GM12873 (cell line): ENCODE data around the gene SLC19A1.

ENCODE experiments used
- TF ChIP-seq, protein P1 (sequence below): IDR thresholded peaks from 2 replicates; pipeline ENCODE4 v1.5.1; 2012; ENCODE audit warnings: low read depth, mild to moderate bottlenecking, moderate library complexity, low read length, control low read depth; ENCODE audit not compliant: insufficient read depth; ENCODE audit errors: missing control alignments

Gene SLC19A1

DNA sequence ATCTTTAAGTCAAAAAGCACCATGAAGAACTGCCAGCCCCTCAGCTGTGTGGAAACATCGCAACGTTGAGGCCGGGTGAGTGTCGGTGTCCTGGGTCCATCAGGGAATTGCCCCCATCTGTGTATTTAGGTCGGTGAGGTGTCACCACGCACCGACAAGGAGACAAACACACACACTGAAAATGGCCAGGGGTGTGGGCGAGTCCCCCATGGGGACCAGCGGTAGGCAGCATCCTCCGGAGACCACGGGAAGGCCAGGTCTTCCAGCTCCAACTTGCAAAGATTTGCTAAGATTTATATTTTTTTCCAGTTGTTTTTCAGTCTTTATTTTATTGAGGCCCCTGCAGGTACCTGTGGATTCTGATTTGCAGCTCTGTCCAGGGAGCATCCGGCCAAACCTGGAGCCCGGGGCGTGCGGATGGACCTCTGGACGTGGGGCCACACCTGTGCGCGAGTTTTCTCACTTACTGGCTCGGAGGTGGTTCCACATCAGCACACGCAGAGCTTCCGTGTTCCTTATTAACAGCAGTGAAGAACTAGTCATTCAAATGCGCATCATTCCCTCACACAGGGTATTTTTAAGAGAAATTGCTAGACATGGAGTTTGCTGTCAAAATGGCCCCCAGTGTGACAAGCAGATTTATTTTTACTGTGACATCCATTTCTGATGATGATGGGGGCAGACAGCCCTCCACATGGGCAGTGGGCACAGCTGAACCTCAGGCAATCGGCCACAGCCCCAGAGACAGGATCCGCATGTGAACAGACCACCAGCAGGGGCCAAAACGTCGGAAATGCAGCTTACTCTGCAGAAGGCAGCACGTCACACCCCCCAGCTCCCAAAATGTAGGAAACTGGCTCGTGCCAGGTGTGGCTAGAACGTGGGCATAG lies 17.2 kb upstream of the SLC19A1 start:
- TF ChIP-seq, protein P1, sequence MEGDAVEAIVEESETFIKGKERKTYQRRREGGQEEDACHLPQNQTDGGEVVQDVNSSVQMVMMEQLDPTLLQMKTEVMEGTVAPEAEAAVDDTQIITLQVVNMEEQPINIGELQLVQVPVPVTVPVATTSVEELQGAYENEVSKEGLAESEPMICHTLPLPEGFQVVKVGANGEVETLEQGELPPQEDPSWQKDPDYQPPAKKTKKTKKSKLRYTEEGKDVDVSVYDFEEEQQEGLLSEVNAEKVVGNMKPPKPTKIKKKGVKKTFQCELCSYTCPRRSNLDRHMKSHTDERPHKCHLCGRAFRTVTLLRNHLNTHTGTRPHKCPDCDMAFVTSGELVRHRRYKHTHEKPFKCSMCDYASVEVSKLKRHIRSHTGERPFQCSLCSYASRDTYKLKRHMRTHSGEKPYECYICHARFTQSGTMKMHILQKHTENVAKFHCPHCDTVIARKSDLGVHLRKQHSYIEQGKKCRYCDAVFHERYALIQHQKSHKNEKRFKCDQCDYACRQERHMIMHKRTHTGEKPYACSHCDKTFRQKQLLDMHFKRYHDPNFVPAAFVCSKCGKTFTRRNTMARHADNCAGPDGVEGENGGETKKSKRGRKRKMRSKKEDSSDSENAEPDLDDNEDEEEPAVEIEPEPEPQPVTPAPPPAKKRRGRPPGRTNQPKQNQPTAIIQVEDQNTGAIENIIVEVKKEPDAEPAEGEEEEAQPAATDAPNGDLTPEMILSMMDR: no peak

DNA sequence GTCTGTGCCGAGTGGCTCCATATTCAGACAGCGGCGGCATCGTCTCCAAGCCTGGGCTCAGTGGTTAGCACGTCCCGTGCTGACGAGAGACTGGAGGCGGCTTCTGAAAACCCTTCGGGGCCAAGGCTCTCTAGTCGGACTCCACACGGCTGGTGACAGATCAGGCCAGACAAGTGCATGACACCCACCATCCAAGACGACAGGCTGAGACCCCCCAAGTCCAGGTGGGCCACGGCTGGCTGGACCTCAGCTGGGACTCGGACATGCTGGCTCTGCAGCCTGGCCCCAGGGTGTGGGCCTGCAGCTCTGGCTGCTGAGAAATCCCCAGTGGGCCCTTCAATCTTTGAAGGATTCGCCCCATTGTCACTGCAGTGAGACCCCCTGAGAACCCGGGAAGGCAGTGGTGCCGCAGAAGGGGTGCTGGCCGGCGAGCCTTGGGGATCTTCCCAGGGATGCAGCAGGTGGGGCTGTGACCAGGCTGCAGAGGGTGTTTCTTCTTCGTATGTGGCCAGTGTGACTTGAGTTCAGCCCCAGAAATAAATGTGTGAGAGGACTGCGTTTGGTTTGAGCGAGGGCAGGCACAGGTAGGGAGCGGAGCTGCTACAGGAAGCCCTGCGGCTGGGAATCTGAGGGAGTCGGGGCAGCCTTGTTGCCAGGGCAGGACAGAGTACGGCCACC lies 15.9 kb upstream of the SLC19A1 start:
- TF ChIP-seq, protein P1: no peak

DNA sequence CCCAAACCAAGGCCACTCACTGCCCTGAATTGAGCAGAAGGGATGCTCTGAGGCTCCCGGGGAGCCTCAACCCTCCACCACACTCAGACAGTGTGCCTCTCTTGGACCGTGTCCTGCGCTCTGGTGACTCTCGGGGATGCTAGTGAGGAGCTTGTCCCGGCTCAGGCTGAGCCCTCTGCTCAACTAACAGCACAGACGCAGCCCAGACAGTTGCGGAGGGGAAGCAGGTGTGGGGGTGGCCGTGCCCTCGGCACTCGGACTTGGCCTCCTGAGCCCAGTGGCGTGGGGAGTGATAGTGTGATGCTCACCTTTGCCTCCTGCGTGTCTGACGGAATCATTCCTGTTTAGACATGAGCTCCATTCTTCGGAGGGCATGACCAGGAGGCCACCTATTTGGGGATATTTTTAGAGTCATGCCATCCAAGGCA lies 15.4 kb upstream of the SLC19A1 start:
- TF ChIP-seq, protein P1: no peak

DNA sequence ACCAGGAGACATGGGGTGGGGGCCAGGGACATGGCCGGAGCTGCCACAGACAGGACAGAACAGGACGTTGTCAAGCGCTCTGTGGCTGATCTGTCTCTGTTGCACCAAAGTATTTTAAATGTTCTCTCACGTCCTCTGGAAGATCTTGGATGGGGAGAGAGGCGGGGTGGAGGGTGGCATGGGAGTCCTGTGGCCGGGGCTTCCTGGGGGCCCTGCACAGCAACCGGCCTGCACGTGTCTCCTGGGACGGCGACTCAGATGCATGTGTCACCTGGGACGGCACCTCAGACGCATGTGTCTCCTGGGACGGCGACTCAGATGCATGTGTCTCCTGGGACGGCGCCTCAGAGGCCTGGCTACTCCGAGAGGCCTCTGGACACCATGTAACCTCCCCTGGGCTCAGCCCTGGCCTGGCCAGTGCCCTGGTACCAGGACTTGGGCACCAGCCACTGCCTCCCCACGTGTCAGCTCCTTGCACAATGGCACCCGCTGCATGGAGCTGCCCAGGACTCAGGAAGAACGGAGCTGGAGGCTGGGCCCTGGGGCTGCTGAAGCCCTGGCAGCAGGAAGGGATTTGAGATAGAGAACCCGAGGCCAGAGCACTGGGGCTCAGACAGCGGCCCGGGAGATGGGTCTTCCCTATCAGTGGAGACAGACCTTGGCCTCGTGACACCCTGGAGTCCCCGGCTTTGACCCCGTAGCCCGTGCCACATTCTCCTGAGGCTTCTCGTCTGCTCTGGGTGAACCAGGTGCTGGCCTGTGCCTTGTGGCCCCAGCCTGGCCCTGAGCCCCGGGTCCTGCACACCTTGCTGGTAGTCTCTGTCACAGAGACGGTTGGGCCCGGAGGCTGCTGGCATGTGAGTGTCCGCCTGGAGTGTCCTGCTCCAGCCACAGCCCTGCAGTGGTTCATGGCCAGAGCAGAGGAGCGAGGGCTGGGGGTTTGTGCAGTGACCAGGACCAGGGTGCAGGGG lies 14.7 kb upstream of the SLC19A1 start:
- TF ChIP-seq, protein P1: no peak

DNA sequence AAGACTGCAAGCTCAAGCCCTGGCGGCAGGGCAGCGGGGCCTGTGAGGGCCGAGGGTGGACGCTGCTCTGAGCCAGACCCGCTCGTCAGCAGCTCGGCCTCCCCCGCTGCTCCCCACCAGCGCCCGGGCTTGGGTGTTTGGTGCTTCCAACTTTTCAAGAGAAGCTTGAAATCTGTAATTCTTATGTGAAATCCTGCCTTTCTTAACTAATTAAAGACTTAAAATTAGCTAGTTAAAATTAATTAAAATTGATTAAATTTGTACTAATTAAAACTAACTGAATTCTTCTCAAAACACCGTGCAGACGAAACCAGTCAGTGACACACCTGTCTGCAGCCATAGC lies 14.0 kb upstream of the SLC19A1 start:
- TF ChIP-seq, protein P1: no peak

DNA sequence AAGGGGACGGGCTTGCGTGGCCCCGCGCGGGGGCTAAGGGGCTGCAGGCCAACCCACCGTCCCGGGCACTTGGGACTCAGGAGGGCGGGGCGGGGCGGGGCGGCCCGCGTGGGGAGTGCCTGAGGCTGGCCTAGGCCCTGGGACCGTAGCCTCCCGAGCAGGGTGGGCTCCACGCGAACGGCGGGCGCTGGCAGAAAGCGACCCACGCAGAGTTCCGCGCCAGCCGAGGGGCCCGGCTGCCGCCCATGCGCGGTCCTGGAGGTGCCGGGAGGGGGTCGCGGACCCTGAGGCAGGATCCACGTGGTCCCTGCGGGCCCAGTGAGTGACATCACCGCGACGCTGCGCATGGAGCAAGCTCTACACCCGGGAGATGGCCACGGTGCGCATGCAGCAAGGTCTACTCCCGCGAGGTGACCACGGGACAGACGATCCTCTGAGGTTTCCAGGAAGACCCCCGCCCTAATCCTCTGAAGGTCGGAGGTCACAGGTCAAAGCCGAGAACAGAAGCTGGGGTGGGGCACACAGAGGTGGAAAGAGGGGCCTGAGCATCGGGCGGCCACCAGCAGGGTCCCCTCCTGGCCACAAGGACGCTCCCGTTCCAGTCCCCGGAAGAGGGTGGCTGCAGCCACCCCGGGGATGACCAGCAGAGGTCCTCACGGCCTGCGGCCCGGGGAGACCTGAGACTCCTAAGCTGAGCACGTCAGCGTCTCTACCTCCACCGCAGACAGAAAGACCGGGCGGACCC lies 13.5 kb upstream of the SLC19A1 start:
- TF ChIP-seq, protein P1: no peak
